ENCODE measurements around the gene MED29.
A peak's percentile ranks its signal among the peaks of the same experiment; 100 is the strongest.

DNA sequence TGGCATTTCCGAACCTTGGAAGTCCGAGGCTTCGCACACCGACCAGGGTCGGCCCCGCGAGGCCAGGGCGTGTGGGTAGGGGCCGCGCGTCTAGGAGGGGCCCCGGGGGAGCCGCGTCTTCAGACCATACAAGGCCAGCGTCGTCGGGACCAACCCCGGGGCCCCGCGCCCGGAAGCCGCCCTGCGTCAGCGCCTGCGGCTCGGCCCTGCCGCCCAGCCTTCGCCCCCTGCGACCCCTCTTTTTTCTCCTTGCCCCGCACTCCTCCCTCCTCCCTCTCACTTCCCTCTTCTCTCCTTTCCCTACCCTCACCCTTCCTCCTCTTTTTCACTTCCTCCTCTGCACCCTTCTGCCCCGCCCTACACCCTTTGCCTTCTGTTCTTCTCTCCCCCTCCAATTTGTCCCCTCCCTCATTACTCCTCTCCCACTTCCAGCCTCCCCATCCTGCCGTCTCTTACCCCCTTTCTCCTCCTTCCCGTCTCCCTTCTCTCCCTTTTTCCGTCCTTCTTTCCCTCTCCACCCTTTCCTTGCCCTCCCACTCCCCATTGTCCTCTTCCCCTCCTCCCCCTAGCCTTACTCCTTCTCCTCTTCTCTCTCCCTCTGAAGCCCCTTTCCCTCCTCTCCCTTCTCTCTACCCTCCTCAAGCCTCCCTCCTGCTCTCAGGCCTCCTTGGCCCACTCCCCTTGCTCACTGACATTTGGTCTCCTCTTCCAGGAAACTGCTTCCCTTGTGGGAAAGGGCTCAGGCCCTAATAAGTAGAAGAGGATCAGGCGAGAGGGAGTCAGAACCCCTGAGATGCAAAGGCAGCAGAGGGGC, 19.0 kb downstream of the MED29 start:
- TF ChIP-seq CTCF (IDR thresholded peaks at IDR 0.05) (peak in 1 of 3 donors; percentile 25), POLR2A (IDR thresholded peaks at IDR 0.05) (peak; percentile 32), EP300 (IDR thresholded peaks at IDR 0.05) (no peak)

Measured in ovary (tissue), 3 donors.